H9 (cell line): ENCODE data around the gene THOP1. TPM values are rescaled to one million over a fixed set of nuclear protein-coding genes. Genes with fewer than 3 reads are reported as not detected.

Source experiments
- DNase-seq: peaks from one replicate; pipeline ENCODE4 v3.0.0-alpha.2; 2017
- H2AFZ ChIP-seq: one replicate; pipeline ENCODE4 v1.6.1; 2013; ENCODE audit warnings: mild to moderate bottlenecking, low read length, control low read depth, moderate library complexity
- H2AK5ac ChIP-seq: 2 replicates; pipeline ENCODE4 v1.6.1; 2013; ENCODE audit warnings: low read length, control low read depth, mixed read lengths; ENCODE audit not compliant: insufficient read length
- H2BK120ac ChIP-seq: one replicate; pipeline ENCODE4 v1.6.1; 2013; ENCODE audit warnings: low read depth, mild to moderate bottlenecking, low read length, control low read depth, inconsistent platforms; ENCODE audit not compliant: poor library complexity, severe bottlenecking
- H2BK12ac ChIP-seq: 2 replicates; pipeline ENCODE4 v1.6.1; 2013; ENCODE audit warnings: low read length, control low read depth, mixed read lengths, low read depth; ENCODE audit not compliant: insufficient read length
- H2BK15ac ChIP-seq: 2 replicates; pipeline ENCODE4 v1.6.1; 2013; ENCODE audit warnings: low read depth, low read length, control low read depth
- H2BK20ac ChIP-seq: one replicate; pipeline ENCODE4 v1.6.1; 2013; ENCODE audit warnings: low read depth, mild to moderate bottlenecking, low read length, control low read depth, inconsistent platforms; ENCODE audit not compliant: poor library complexity, severe bottlenecking
- H2BK5ac ChIP-seq: 2 replicates; pipeline ENCODE4 v1.6.1; 2013; ENCODE audit warnings: low read length, control low read depth, mixed read lengths; ENCODE audit not compliant: insufficient read length
- H3K14ac ChIP-seq: 2 replicates; pipeline ENCODE4 v1.6.1; 2013; ENCODE audit warnings: low read length, control low read depth; ENCODE audit not compliant: insufficient read depth
- H3K18ac ChIP-seq: 2 replicates; pipeline ENCODE4 v1.6.1; 2013; ENCODE audit warnings: low read depth, mild to moderate bottlenecking, mixed read lengths, low read length, control low read depth; ENCODE audit not compliant: insufficient read length
- H3K23ac ChIP-seq: 2 replicates; pipeline ENCODE4 v1.6.1; 2013; ENCODE audit warnings: low read length, control low read depth, mixed read lengths, low read depth; ENCODE audit not compliant: insufficient read length
- H3K23me2 ChIP-seq: 2 replicates; pipeline ENCODE4 v1.6.1; 2013; ENCODE audit warnings: low read depth, mild to moderate bottlenecking, mixed read lengths, low read length, control low read depth; ENCODE audit not compliant: insufficient read length, poor library complexity, severe bottlenecking
- H3K27ac ChIP-seq: 2 replicates; pipeline ENCODE4 v1.5.1; 2013; ENCODE audit warnings: low read length, control low read depth, mixed read lengths, low read depth; ENCODE audit not compliant: insufficient read length
- H3K27me3 ChIP-seq: 2 replicates; pipeline ENCODE4 v1.6.1; 2013; ENCODE audit warnings: low read length, control low read depth, inconsistent platforms; ENCODE audit not compliant: insufficient read depth
- H3K4ac ChIP-seq: 2 replicates; pipeline ENCODE4 v1.6.1; 2013; ENCODE audit warnings: low read depth, mild to moderate bottlenecking, control low read depth, inconsistent platforms, low read length, moderate library complexity
- H3K4me1 ChIP-seq: 2 replicates; pipeline ENCODE4 v1.6.1; 2013; ENCODE audit warnings: low read length, control low read depth, inconsistent platforms; ENCODE audit not compliant: insufficient read depth
- H3K4me2 ChIP-seq: 2 replicates; pipeline ENCODE4 v1.6.1; 2013; ENCODE audit warnings: low read length, control low read depth, mixed read lengths; ENCODE audit not compliant: insufficient read length, insufficient read depth
- H3K56ac ChIP-seq: 2 replicates; pipeline ENCODE4 v1.6.1; 2013; ENCODE audit warnings: low read depth, mild to moderate bottlenecking, mixed read lengths, low read length, control low read depth; ENCODE audit not compliant: insufficient read length
- H3K79me1 ChIP-seq: 2 replicates; pipeline ENCODE4 v1.6.1; 2013; ENCODE audit warnings: low read depth, mild to moderate bottlenecking, moderate library complexity, low read length, control low read depth, inconsistent platforms; ENCODE audit not compliant: insufficient read depth, poor library complexity, severe bottlenecking
- H3K79me2 ChIP-seq: 2 replicates; pipeline ENCODE4 v1.6.1; 2013; ENCODE audit warnings: low read length, control low read depth, inconsistent platforms; ENCODE audit not compliant: insufficient read depth
- H3K9ac ChIP-seq: 2 replicates; pipeline ENCODE4 v1.6.1; 2013; ENCODE audit warnings: low read length, control low read depth, mixed read lengths; ENCODE audit not compliant: insufficient read length; ENCODE audit errors: extremely low read depth
- H3K9me3 ChIP-seq: one replicate; pipeline ENCODE4 v1.6.1; 2013; ENCODE audit warnings: low read depth, low read length, inconsistent platforms; ENCODE audit not compliant: control insufficient read depth
- H3T11ph ChIP-seq: one replicate; pipeline ENCODE4 v1.6.1; 2013; ENCODE audit warnings: mild to moderate bottlenecking, low read length, control low read depth, inconsistent platforms
- H4K20me1 ChIP-seq: one replicate; pipeline ENCODE4 v1.6.1; 2013; ENCODE audit not compliant: control insufficient read depth, insufficient read length, insufficient read depth
- H4K5ac ChIP-seq: 2 replicates; pipeline ENCODE4 v1.6.1; 2013; ENCODE audit warnings: low read depth, mild to moderate bottlenecking, mixed read lengths, low read length, control low read depth; ENCODE audit not compliant: insufficient read length
- H4K8ac ChIP-seq: replicated peaks from 2 replicates; pipeline ENCODE4 v1.6.1; 2013; ENCODE audit warnings: low read length, control low read depth, mixed read lengths, low read depth; ENCODE audit not compliant: insufficient read length
- H4K91ac ChIP-seq: 2 replicates; pipeline ENCODE4 v1.6.1; 2013; ENCODE audit warnings: low read depth, mild to moderate bottlenecking, moderate library complexity, mixed read lengths, low read length, control low read depth; ENCODE audit not compliant: insufficient read length
- H3K27ac Mint-ChIP-seq, 3 experiments: 2 replicates in 2 of 3; 3 replicates in 1 of 3; pipeline ENCODE4 v1.8.0; 2020 to 2021; ENCODE audit warnings: mixed read lengths in 3 of 3, mild to moderate bottlenecking in 1 of 3, moderate library complexity in 1 of 3
- H3K27me3 Mint-ChIP-seq: 2 replicates; pipeline ENCODE4 v1.8.0; 2021; ENCODE audit warnings: low read depth, mild to moderate bottlenecking, moderate library complexity, mixed read lengths
- H3K36me3 Mint-ChIP-seq, 3 experiments: 2 replicates in 2 of 3; 3 replicates in 1 of 3; pipeline ENCODE4 v1.8.0; 2020 to 2021; ENCODE audit warnings: low read depth in 3 of 3, mixed read lengths in 3 of 3; ENCODE audit not compliant: insufficient read depth in 1 of 3
- H3K4me1 Mint-ChIP-seq, 2 experiments: 2 replicates each; pipeline ENCODE4 v1.8.0; 2020; ENCODE audit warnings: mixed read lengths in 2 of 2
- H3K4me3 Mint-ChIP-seq, 2 experiments: 2 replicates in 1 of 2; 3 replicates in 1 of 2; pipeline ENCODE4 v1.8.0; 2020 to 2021; ENCODE audit warnings: mild to moderate bottlenecking in 2 of 2, mixed read lengths in 2 of 2, moderate library complexity in 1 of 2
- H3K9me3 Mint-ChIP-seq, 2 experiments: 2 replicates in 1 of 2; 3 replicates in 1 of 2; pipeline ENCODE4 v1.8.0; 2020; ENCODE audit warnings: mild to moderate bottlenecking in 2 of 2, mixed read lengths in 2 of 2, moderate library complexity in 1 of 2
- WGBS: extraction: QIAGEN DNeasy Blood & Tissue Kit; methylation state at CpG from one replicate; pipeline ENCODE4 v1.1.7; 2013; ENCODE audit warnings: missing lambda C conversion rate, low lambda C conversion rate, mixed read lengths; ENCODE audit not compliant: insufficient read length; ENCODE audit errors: extremely low coverage; 5-methylcytosine and 5-hydroxymethylcytosine counted together
- total RNA-seq: library from RNA; stranded (reverse); gene quantifications from 2 replicates; pipeline ENCODE4 v1.2.1, GENCODE V29; 2021
- TF ChIP-seq, protein P1 (sequence below): fragments of 200-600 bp; sonication (generic); conservative IDR thresholded peaks from 3 replicates; pipeline ENCODE4 v1.8.0; 2021; ENCODE audit warnings: antibody characterized with exemption, mild to moderate bottlenecking

Gene THOP1
- total RNA-seq, 1 experiment from 2014 or later: 150 TPM

DNA sequence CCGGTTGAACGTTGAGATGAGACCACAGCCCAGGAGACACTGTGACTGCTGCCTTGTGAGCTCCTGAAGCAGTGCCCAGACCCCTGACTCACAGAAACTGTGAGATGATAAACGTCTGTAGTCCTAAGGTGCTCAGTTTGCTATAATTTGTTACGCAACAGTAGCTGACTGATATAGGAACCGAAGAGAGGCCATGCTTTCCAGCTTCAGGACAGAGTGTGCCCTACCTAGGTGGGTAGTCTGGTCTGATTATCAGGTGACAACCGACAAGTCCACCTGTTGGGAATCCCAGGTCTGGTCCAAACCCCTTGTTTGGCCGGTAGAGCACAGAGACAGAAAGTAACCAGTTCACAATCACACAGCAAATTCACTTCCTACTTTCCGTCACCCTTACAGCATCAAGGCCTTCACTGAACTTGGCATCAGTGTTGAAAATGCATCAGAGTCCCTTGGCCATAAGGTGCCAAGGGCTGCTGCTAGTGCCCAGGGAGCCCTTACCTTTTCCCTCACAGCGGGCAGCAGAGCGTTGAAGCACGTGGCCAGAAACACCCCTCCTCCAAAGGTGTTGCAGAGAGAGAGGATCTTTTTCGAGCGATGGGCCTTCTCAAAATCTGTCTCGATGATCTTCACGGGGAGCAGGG, 48.6 kb upstream of the THOP1 start:
- H2AK5ac ChIP-seq: no peak overlapping the region
- H3K18ac ChIP-seq: no peak overlapping the region
- Mint-ChIP-seq H3K36me3 (peaks cover 33 to 45% (median 40%) of the 10 kb centered on the region in 3 experiments), H3K27ac (no peak overlapping the region), H3K4me3 (no peak overlapping the region), H3K27me3 (peaks cover 4% of the 10 kb centered on the region), H3K9me3 (no peaks in the 10 kb centered on the region; a peak in 1 of 5 replicates), H3K4me1 (peaks cover 5 to 6% of the 10 kb centered on the region in 2 experiments)
- no peak overlapping the region for H3K4me2 ChIP-seq
- no peak overlapping the region for H2BK5ac ChIP-seq
- peaks cover 5% of the 10 kb centered on the region for H3K23me2 ChIP-seq
- H3K4ac ChIP-seq: no peak overlapping the region
- H2BK20ac ChIP-seq: no peak overlapping the region
- H4K5ac ChIP-seq: no peak overlapping the region
- H4K8ac ChIP-seq: no peak overlapping the region
- no peak overlapping the region for H3K23ac ChIP-seq
- no peak overlapping the region for H3T11ph ChIP-seq
- no peak overlapping the region for H2AFZ ChIP-seq
- no peaks in the 10 kb centered on the region for H3K27me3 ChIP-seq
- no peak overlapping the region for H3K9ac ChIP-seq
- H4K91ac ChIP-seq: no peak overlapping the region
- H2BK12ac ChIP-seq: no peak overlapping the region
- TF ChIP-seq, protein P1, sequence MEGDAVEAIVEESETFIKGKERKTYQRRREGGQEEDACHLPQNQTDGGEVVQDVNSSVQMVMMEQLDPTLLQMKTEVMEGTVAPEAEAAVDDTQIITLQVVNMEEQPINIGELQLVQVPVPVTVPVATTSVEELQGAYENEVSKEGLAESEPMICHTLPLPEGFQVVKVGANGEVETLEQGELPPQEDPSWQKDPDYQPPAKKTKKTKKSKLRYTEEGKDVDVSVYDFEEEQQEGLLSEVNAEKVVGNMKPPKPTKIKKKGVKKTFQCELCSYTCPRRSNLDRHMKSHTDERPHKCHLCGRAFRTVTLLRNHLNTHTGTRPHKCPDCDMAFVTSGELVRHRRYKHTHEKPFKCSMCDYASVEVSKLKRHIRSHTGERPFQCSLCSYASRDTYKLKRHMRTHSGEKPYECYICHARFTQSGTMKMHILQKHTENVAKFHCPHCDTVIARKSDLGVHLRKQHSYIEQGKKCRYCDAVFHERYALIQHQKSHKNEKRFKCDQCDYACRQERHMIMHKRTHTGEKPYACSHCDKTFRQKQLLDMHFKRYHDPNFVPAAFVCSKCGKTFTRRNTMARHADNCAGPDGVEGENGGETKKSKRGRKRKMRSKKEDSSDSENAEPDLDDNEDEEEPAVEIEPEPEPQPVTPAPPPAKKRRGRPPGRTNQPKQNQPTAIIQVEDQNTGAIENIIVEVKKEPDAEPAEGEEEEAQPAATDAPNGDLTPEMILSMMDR: no peak
- H3K27ac ChIP-seq: no peak overlapping the region
- no peaks in the 10 kb centered on the region for H3K79me1 ChIP-seq
- H3K79me2 ChIP-seq: no peaks in the 10 kb centered on the region
- no peaks in the 10 kb centered on the region for H3K9me3 ChIP-seq
- H2BK15ac ChIP-seq: no peak overlapping the region
- no peak overlapping the region for H3K14ac ChIP-seq
- no peak overlapping the region for H3K56ac ChIP-seq
- no peaks in the 10 kb centered on the region for H4K20me1 ChIP-seq
- H2BK120ac ChIP-seq: no peak overlapping the region
- WGBS: no CpG with 5 or more reads among the region's 15 CpGs
- no peaks in the 10 kb centered on the region for H3K4me1 ChIP-seq
- no peak for DNase-seq
